Measurements from ENCODE around the gene CFAP126.
"Not testable (repeated sequence)": the region's sequence is repeated elsewhere in the genome, so short reads cannot be mapped to it uniquely, and the experiment has no call there.

Gene CFAP126

DNA sequence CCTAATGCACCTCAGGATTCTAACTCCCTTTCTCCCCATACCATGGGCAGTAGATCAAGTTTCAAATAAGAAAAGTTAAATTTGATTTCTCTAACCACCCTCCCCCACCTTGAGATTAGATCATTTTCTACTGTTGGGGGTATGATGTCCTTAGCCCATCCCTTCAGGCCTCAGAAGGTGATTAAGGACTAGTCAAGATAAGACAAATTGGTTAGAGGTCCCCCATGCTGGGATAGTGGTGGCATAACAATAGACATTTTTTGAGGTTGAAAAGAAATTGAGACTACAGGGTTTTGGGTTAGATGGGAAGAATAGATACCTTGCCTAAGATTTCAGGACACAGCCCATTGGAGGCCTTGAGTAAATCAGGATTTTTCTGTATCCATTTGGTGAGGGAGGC lies 2.5 kb downstream of the CFAP126 start:
- H3K27me3 Mint-ChIP-seq, result no peaks in the 10 kb centered on the region
- DNase-seq, result no peak
- H3K36me3 Mint-ChIP-seq (ENCODE audit: insufficient read depth), result peaks cover 17% of the 10 kb centered on the region
- H3K27ac Mint-ChIP-seq, result peak overlapping the region; percentile 16 to 65
- no peaks in the 10 kb centered on the region for H3K9me3 Mint-ChIP-seq
- peaks cover 7% of the 10 kb centered on the region in 2 donors for H3K4me1 Mint-ChIP-seq (ENCODE audit: low read depth in 2 of 2)
- ATAC-seq (replicated peaks), result no peak
- H3K4me3 Mint-ChIP-seq, result no peak overlapping the region

DNA sequence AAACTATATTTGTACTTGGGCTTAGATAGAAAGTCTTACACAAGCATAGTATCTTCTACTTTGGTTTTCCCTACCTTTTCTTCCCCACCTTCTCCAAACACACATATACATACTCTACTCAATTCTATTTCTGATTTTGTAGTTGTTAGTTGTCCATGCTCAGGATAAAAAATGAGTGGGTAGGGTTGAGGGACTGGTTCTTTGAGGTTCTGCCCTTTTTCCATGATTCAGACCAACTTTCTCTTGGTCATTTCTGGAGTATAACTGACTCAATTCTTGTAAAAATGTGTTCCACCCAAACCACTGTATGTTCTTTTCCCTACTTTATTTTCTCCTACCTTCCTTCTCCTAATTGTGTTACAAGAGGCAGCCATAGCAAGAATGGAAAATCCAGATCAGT lies 3.3 kb downstream of the CFAP126 start:
- no peaks in the 10 kb centered on the region for H3K9me3 Mint-ChIP-seq
- H3K27me3 Mint-ChIP-seq, result no peaks in the 10 kb centered on the region
- no peak for ATAC-seq (replicated peaks)
- H3K36me3 Mint-ChIP-seq (ENCODE audit: insufficient read depth), result peaks cover 17% of the 10 kb centered on the region
- H3K4me1 Mint-ChIP-seq (ENCODE audit: low read depth in 2 of 2), result peaks cover 7% of the 10 kb centered on the region in 2 donors
- H3K4me3 Mint-ChIP-seq, result no peak overlapping the region
- no peak for DNase-seq
- H3K27ac Mint-ChIP-seq, result peak overlapping the region; percentile 16 to 65

DNA sequence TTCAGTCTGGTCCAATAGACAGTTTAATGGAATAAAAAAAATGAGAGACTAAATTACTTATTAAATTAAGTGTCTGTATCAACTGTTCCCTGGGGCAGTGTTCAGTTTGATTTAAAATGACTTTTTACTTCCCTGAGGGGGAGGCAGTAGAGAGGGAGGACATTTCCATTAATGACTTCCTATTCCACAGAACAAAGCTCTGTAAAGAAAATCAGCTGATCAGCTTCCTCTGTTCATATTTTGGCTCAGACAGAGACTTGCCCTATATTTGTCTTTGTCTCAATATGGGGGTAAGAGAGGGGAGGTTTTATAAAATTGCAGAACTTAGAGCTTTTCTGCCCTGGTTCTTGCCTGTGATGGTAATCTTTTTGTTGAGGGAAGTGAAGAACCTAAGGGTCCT lies 8.4 kb downstream of the CFAP126 start:
- Mint-ChIP-seq H3K27me3 (no peaks in the 10 kb centered on the region), H3K36me3 (ENCODE audit: insufficient read depth) (peaks cover 32% of the 10 kb centered on the region), H3K4me3 (no peak overlapping the region), H3K4me1 (ENCODE audit: low read depth in 2 of 2) (peaks cover 0 to 5% of the 10 kb centered on the region in 2 donors), H3K9me3 (no peaks in the 10 kb centered on the region), H3K27ac (peak overlapping the region in 1 of 2 donors; percentile 28)
- DNase-seq, result no peak
- no peak for ATAC-seq (replicated peaks)

DNA sequence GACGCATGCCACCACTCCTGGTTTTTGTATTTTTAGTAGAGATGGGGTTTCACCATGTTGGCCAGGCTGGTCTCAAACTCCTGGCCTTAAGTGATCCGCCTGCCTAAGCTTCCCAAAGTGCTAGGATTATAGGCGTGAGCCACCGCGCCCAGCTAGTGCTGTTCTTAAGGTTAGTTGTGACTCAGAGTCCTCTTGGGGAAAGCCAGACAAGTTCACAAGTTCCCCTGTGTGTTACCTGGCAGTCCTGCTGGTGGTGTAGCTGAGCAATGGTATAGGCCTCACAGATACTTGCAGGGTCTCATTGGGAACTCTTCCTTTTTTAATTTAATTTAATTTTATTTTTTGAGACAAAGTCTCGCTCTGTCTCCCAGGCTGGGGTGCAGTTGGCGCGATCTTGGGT lies 10.6 kb downstream of the CFAP126 start:
- Mint-ChIP-seq H3K4me3 (no peak overlapping the region), H3K4me1 (ENCODE audit: low read depth in 2 of 2) (peaks cover 0 to 5% of the 10 kb centered on the region in 2 donors), H3K9me3 (no peaks in the 10 kb centered on the region), H3K27ac (no peak overlapping the region), H3K36me3 (ENCODE audit: insufficient read depth) (peaks cover 21% of the 10 kb centered on the region), H3K27me3 (no peaks in the 10 kb centered on the region)
- DNase-seq (no peak), ATAC-seq (replicated peaks) (no peak)

DNA sequence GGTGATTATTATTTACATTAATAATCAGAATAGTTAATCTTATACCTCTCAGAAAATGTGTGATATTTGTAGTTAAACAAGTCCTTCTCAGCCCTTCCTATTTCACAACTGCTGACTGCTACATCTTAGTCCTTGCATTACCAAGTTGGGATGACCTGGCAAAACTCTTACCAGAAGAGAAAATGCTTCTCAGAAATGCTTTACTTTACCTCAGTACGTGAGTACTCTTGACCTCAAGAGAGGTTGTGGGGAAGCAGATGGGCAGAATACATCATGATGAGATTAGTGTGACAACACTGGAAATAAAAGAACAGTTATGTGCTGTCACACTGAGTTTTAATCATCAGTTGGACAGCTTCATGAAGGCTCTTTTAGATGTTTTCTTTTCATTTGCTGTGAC lies 16.2 kb downstream of the CFAP126 start:
- Mint-ChIP-seq H3K4me1 (ENCODE audit: low read depth in 2 of 2) (peaks cover 0 to 11% of the 10 kb centered on the region in 2 donors), H3K9me3 (no peaks in the 10 kb centered on the region), H3K27me3 (no peaks in the 10 kb centered on the region), H3K4me3 (no peak overlapping the region), H3K36me3 (ENCODE audit: insufficient read depth) (peaks cover 13% of the 10 kb centered on the region), H3K27ac (no peak overlapping the region)
- ATAC-seq (replicated peaks), result no peak
- DNase-seq, result no peak

DNA sequence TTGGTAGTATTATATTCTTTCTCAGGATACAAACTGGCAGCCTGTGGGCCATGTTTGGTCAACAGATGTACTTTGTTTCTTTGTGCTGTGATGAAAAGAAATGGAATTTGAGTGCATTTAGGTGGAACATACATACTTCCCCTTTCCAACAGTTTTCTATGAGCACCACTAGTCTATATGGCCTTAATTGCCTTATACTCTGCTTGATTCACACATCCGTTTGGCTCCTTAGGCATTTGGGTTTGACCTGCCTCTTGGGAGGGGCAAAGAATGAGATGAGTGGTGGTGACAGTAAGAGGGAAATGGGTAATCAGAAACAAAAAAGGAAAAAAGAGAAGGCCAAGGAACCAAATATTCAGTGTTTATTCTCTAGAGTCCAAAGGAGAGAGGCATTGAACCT lies 17.0 kb downstream of the CFAP126 start:
- no peak for ATAC-seq (replicated peaks)
- H3K4me1 Mint-ChIP-seq (ENCODE audit: low read depth in 2 of 2), result peaks cover 0 to 11% of the 10 kb centered on the region in 2 donors
- peaks cover 14% of the 10 kb centered on the region for H3K36me3 Mint-ChIP-seq (ENCODE audit: insufficient read depth)
- no peak overlapping the region for H3K4me3 Mint-ChIP-seq
- H3K9me3 Mint-ChIP-seq, result no peaks in the 10 kb centered on the region
- DNase-seq, result no peak
- no peaks in the 10 kb centered on the region for H3K27me3 Mint-ChIP-seq
- H3K27ac Mint-ChIP-seq, result peak overlapping the region in 1 of 2 donors; percentile 7

DNA sequence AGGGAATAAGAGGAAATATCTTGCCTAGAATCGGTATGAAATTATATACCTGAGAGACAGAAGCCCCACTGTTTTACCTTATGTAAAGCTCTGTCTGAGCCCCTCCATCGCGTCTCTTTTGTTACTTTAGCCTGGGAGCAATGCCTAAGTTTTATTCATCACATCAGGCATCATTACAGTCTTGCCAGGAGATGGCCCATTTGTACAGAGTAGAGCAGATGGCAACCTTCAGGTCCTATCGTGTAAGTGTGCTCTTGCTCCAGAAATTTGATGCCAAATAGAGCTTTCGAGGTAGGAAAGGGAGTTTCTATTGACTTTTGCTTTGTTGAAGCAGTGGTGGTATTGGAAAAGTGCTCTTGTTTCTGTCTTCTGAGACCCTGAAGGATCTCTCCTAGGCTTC lies 24.9 kb downstream of the CFAP126 start:
- Mint-ChIP-seq H3K27ac (no peak overlapping the region), H3K9me3 (no peaks in the 10 kb centered on the region), H3K36me3 (ENCODE audit: insufficient read depth) (peaks cover 65% of the 10 kb centered on the region), H3K27me3 (no peaks in the 10 kb centered on the region), H3K4me1 (ENCODE audit: low read depth in 2 of 2) (peaks cover 0 to 10% of the 10 kb centered on the region in 2 donors), H3K4me3 (no peak overlapping the region)
- no peak for DNase-seq
- ATAC-seq (replicated peaks), result no peak

DNA sequence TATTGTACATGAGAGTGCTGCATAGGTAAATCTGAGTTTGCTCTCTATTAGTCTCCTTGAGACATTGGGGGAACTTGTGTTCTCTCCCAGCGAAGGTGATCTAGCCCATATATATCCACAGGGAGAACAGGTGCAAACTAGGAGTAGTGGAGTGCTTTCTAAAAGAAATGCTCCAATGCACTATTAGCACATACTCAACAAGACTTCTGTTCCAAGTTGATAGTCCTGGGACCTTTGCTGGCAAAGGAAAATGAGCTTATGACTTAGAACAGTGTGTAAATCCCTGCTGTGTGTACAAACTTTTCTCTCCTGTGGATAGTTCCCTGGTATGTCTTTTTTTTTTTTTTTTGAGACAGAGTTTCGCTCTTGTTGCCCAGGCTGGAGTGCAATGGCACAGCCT lies 25.5 kb downstream of the CFAP126 start:
- Mint-ChIP-seq H3K9me3 (no peaks in the 10 kb centered on the region), H3K27ac (no peak overlapping the region), H3K4me1 (ENCODE audit: low read depth in 2 of 2) (peaks cover 0 to 10% of the 10 kb centered on the region in 2 donors), H3K4me3 (no peak overlapping the region), H3K27me3 (no peaks in the 10 kb centered on the region), H3K36me3 (ENCODE audit: insufficient read depth) (peaks cover 64% of the 10 kb centered on the region)
- no peak for ATAC-seq (replicated peaks)
- DNase-seq, result no peak

DNA sequence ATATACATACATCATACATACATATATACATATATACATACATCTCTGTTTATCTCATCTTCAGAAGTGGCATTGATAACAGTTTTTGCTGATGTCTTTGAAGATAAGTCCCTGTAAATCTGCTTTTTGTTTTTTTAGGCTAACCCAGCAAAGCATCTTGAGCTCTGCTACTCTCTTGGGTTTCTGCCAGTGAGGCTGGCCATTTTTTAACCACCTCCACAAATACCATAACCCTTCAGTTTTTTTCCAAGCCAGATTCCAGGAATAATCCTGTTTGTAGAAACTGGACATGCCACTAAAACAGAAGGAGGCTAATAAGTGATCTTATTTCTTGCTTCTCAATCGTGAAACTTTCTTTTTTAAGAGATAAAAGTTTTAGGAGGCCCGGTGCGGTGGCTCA lies 31.9 kb downstream of the CFAP126 start:
- no peak overlapping the region for H3K27ac Mint-ChIP-seq
- ATAC-seq (replicated peaks) (no peak), DNase-seq (no peak)
- no peaks in the 10 kb centered on the region for H3K9me3 Mint-ChIP-seq
- no peak overlapping the region for H3K4me3 Mint-ChIP-seq
- H3K4me1 Mint-ChIP-seq (ENCODE audit: low read depth in 2 of 2), result peaks cover 0 to 10% of the 10 kb centered on the region in 2 donors
- peaks cover 72% of the 10 kb centered on the region for H3K36me3 Mint-ChIP-seq (ENCODE audit: insufficient read depth)
- H3K27me3 Mint-ChIP-seq, result no peaks in the 10 kb centered on the region

DNA sequence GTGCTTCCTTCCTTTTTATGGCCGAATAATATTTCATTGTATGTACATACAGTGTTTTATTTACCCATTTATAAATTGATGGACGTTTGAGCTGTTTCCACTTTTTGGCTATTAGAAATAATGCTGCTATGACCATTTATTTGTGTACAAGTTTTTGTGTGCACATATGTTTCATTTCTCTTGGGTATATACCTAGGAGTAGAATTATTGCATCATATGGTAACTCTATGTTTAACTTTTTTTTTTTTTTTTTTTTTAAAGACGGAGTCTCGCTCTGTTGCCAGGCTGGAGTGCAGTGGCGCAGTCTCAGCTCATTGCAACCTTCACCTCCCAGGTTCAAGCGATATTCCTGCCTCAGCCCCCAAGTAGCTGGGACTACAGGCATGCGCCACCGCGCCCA lies 34.5 kb downstream of the CFAP126 start:
- Mint-ChIP-seq H3K27me3 (no peaks in the 10 kb centered on the region), H3K27ac (no peak overlapping the region), H3K4me1 (ENCODE audit: low read depth in 2 of 2) (peaks cover 0 to 10% of the 10 kb centered on the region in 2 donors), H3K9me3 (no peaks in the 10 kb centered on the region), H3K36me3 (ENCODE audit: insufficient read depth) (peaks cover 75% of the 10 kb centered on the region), H3K4me3 (no peak overlapping the region)
- ATAC-seq (replicated peaks) (no peak), DNase-seq (no peak)

DNA sequence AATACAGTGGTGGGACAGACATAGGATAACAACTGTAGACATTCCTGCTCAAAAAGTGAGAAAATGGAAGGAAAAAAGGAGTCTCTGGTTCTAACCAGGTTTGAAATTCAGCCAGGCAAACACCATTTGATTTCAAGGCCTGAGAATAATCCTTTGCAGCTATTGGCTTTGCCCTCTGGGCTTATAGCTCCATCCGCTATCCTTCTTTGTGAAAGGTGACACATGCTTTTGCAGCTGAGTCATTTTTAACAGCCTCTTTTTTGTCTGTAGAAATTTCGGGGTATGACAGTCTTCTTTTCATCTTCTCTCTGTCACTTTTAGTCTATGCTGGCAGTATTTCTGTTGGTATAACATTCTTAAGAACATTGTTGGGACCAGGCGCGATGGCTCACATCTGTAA lies 37.3 kb downstream of the CFAP126 start:
- Mint-ChIP-seq H3K4me1 (ENCODE audit: low read depth in 2 of 2) (peaks cover 0 to 6% of the 10 kb centered on the region in 2 donors), H3K27ac (no peak overlapping the region), H3K27me3 (no peaks in the 10 kb centered on the region), H3K36me3 (ENCODE audit: insufficient read depth) (peaks cover 80% of the 10 kb centered on the region), H3K9me3 (no peaks in the 10 kb centered on the region), H3K4me3 (no peak overlapping the region)
- DNase-seq (no peak), ATAC-seq (replicated peaks) (no peak)

DNA sequence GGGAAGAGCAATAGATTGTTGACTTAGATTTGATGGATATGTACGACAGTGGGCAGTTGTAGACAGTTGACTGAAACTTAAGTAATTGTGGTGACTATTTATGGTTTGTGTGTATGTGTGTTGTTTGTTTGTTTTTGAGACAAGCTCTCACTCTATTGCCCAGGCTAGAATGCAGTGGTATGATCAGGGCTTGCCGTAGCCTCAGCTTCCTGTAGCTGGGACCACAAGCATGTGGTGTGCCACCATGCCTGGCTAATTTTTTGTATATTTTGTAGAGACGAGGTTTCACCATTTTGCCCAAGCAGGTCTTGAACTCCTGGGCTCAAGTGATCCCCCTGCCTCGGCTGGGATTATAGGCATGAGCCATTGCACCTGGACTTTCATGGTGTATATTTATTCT lies 43.7 kb downstream of the CFAP126 start:
- H3K4me3 Mint-ChIP-seq, result peak overlapping the region; percentile 27 to 45
- peaks cover 8 to 10% of the 10 kb centered on the region in 2 donors for H3K4me1 Mint-ChIP-seq (ENCODE audit: low read depth in 2 of 2)
- H3K9me3 Mint-ChIP-seq, result no peaks in the 10 kb centered on the region
- DNase-seq, result peak; percentile 12 to 23 (median 17)
- H3K27ac Mint-ChIP-seq, result peak overlapping the region; percentile 86 to 87
- H3K36me3 Mint-ChIP-seq (ENCODE audit: insufficient read depth), result peaks cover 42% of the 10 kb centered on the region
- no peaks in the 10 kb centered on the region for H3K27me3 Mint-ChIP-seq
- ATAC-seq (replicated peaks), result peak; percentile 100

DNA sequence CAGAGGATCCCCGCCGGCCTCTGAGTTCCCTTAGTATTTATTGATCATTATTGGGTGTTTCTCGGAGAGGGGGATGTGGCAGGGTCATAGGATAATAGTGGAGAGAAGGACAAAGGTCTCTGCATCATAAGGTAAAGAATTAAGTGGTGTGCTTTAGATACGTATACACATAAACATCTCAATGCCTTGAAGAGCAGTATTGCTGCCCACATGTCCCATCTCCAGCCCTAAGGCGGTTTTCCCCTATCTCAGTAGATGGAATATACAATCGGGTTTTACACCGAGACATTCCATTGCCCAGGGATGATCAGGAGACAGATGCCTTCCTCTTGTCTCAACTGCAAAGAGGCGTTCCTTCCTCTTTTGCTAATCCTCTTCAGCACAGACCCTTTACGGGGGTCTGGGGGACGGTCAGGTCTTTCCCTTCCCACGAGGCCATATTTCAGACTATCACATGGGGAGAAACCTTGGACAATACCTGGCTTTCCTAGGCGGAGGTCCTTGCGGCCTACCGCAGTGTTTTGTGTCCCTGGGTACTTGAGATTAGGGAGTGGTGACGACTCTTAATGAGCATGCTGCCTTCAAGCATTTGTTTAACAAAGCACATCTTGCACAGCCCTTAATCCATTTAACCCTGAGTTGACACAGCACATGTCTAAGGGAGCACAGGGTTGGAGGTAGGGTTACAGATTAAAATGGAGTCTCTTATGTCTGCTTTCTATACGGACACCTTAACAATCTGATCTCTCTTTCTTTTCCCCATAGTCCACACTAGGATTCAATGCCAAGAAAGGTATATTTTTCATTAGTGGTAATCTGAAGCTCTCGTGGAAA lies 51.6 kb downstream of the CFAP126 start:
- H3K27ac Mint-ChIP-seq, result peak overlapping the region; percentile 99
- not testable (repeated sequence) for H3K27me3 Mint-ChIP-seq; H3K9me3 Mint-ChIP-seq; DNase-seq; ATAC-seq (replicated peaks)
- peaks cover 17 to 25% of the 10 kb centered on the region in 2 donors for H3K4me1 Mint-ChIP-seq (ENCODE audit: low read depth in 2 of 2)
- peak overlapping the region; percentile 49 to 93 for H3K4me3 Mint-ChIP-seq
- peaks cover 16% of the 10 kb centered on the region for H3K36me3 Mint-ChIP-seq (ENCODE audit: insufficient read depth)

Data from effector memory CD8-positive, alpha-beta T cell (primary cell).